K562 (cell line): ENCODE measurements around the gene PLD1. TPM values are rescaled to one million over a fixed set of nuclear protein-coding genes. Genes with fewer than 3 reads are reported as not detected.

Experiments
- ATAC-seq: fragments of 200-7000 bp; cut with Tn5 transposase; 3 replicates; pipeline ENCODE4 v1.9.1; 2020; ENCODE audit warnings: moderate library complexity
- BruUV-seq: library from RNA; stranded (reverse); fragments of 400-500 nt; replicated peaks from 2 replicates; lab custom pipeline; 2021; lab: Mats Ljungman, UMichigan
- CTCF ChIA-PET: fragments of 300-600 bp; formaldehyde crosslinking; extraction: SDS; loops from one replicate; lab custom pipeline; 2021; ENCODE audit warnings: low intra/inter-chr PET ratio; lab: Yijun Ruan, JAX
- POLR2A ChIA-PET: fragments of 300-600, 350-650 bp; sonication (Branson Sonifier 250); formaldehyde crosslinking; extraction: SDS; loops from one replicate; lab custom pipeline; 2021; ENCODE audit warnings: antibody characterized with exemption, inconsistent platforms; lab: Yijun Ruan, JAX
- DNase-seq, 4 experiments: peaks; one replicate each; pipeline versions ENCODE4 v3.0.0 to v3.0.0-alpha.2; 2011 to 2018; ENCODE audit warnings: low spot score in 3 of 4, mixed read lengths in 3 of 4; ENCODE audit errors: extremely low read depth in 1 of 4
- FAIRE-seq: peaks from 2 replicates; lab custom pipeline; 2011; peaks lifted over from hg19 to GRCh38; lab: Jason Lieb, UNC
- H2AFZ ChIP-seq: 2 replicates; pipeline ENCODE4 v1.6.0; 2011; ENCODE audit warnings: low read depth, low read length, control low read depth, inconsistent platforms
- H3K27ac ChIP-seq: fragments of 200-600 bp; 3 replicates; pipeline ENCODE4 v1.8.0; 2011; ENCODE audit warnings: low read depth, mild to moderate bottlenecking, control low read depth, inconsistent platforms, low read length, moderate library complexity, mixed read lengths; ENCODE audit errors: extremely low read depth
- H3K27me3 ChIP-seq, 2 experiments: fragments of 300-600 bp in 1 of 2; 2 replicates in 1 of 2; 3 replicates in 1 of 2; pipeline versions ENCODE4 v1.6.0 to v1.8.0; 2011; ENCODE audit warnings: inconsistent platforms in 2 of 2, low read length in 2 of 2, mild to moderate bottlenecking in 1 of 2, mixed read lengths in 1 of 2, moderate library complexity in 1 of 2; ENCODE audit not compliant: control insufficient read depth in 2 of 2, insufficient read depth in 2 of 2
- H3K36me3 ChIP-seq: fragments of 300-600 bp; 3 replicates; pipeline ENCODE4 v1.8.0; 2011; ENCODE audit warnings: mild to moderate bottlenecking, low read length, inconsistent platforms; ENCODE audit not compliant: control insufficient read depth, insufficient read depth
- H3K4me1 ChIP-seq, 2 experiments: fragments of 200-600 bp in 1 of 2; replicated peaks in 1 of 2; 2 replicates in 1 of 2; 3 replicates in 1 of 2; pipeline versions ENCODE4 v1.5.1 to v1.8.0; 2011; ENCODE audit warnings: inconsistent platforms in 2 of 2, low read length in 2 of 2, mild to moderate bottlenecking in 1 of 2, mixed read lengths in 1 of 2, moderate library complexity in 1 of 2; ENCODE audit not compliant: control insufficient read depth in 2 of 2, insufficient read depth in 2 of 2
- H3K4me2 ChIP-seq: 2 replicates; pipeline ENCODE4 v1.6.1; 2011; ENCODE audit warnings: low read length, control low read depth, inconsistent platforms, mixed read lengths; ENCODE audit not compliant: insufficient read depth
- H3K4me3 ChIP-seq: fragments of 200-600 bp; sonication (generic), shearing (Covaris generic); 2 replicates; pipeline ENCODE4 v1.5.1; 2016; ENCODE audit warnings: control low read depth, inconsistent platforms
- H3K79me2 ChIP-seq: fragments of 200-600 bp; 3 replicates; pipeline ENCODE4 v1.8.0; 2011; ENCODE audit warnings: low read length, inconsistent platforms; ENCODE audit not compliant: control insufficient read depth, insufficient read depth
- H3K9ac ChIP-seq, 2 experiments: 2 replicates each; pipeline versions ENCODE4 v1.6.0 to v1.6.1; 2011; ENCODE audit warnings: low read depth in 2 of 2, low read length in 2 of 2, control low read depth in 1 of 2, inconsistent platforms in 1 of 2, mild to moderate bottlenecking in 1 of 2, mixed read lengths in 1 of 2; ENCODE audit not compliant: insufficient read depth in 1 of 2
- H3K9me1 ChIP-seq: one replicate; pipeline ENCODE4 v1.6.0; 2011; ENCODE audit warnings: inconsistent platforms, mild to moderate bottlenecking, low read length, moderate library complexity; ENCODE audit not compliant: control insufficient read depth, insufficient read depth
- H3K9me3 ChIP-seq: replicated peaks from 2 replicates; pipeline ENCODE4 v1.5.1; 2011; ENCODE audit warnings: low read depth, low read length, inconsistent platforms; ENCODE audit not compliant: control insufficient read depth, insufficient read depth
- H4K20me1 ChIP-seq: replicated peaks from 2 replicates; pipeline ENCODE4 v1.6.1; 2011; ENCODE audit warnings: low read length, inconsistent platforms, mixed read lengths; ENCODE audit not compliant: control insufficient read depth, insufficient read depth
- ASH1L ChIP-seq: fragments of 450-650 bp; IDR thresholded peaks from 2 replicates; pipeline ENCODE4 v1.6.1; 2018; ENCODE audit warnings: borderline replicate concordance, mild to moderate bottlenecking, low read depth; ENCODE audit not compliant: partially characterized antibody
- CREM ChIP-seq: IDR thresholded peaks from 2 replicates; pipeline ENCODE4 v1.6.1; 2014; ENCODE audit warnings: antibody characterized with exemption, low read depth
- PKNOX1 ChIP-seq: fragments of 450-650 bp; IDR thresholded peaks from 2 replicates; pipeline ENCODE4 v1.6.1; 2016
- POU5F1 ChIP-seq: fragments of 150-350 bp; IDR thresholded peaks from 2 replicates; pipeline ENCODE4 v1.6.1; 2014; ENCODE audit warnings: borderline replicate concordance, low read length, low read depth, mild to moderate bottlenecking; ENCODE audit not compliant: partially characterized antibody
- TAF7 ChIP-seq: fragments of 450-650 bp; IDR thresholded peaks from 2 replicates; pipeline ENCODE4 v1.6.1; 2016; ENCODE audit warnings: missing genetic modification characterization, missing compliant biosample characterization
- TRIM28 ChIP-seq: fragments of 450-650 bp; IDR thresholded peaks from 2 replicates; pipeline ENCODE4 v1.6.1; 2017
- ZBTB43 ChIP-seq: sonication (generic); formaldehyde crosslinking; IDR thresholded peaks from 2 replicates; pipeline ENCODE4 v1.8.0; 2023; ENCODE audit warnings: mild to moderate bottlenecking, missing genetic modification reagents
- ZEB2 ChIP-seq: fragments of 450-650 bp; IDR thresholded peaks from 2 replicates; pipeline ENCODE4 v1.6.1; 2016
- ZNF23 ChIP-seq: fragments of 250-450 bp; sonication (Bioruptor Pico); IDR thresholded peaks from 2 replicates; pipeline ENCODE4 v1.4.0; 2020; ENCODE audit warnings: mild to moderate bottlenecking
- ZNF583 ChIP-seq: fragments of 250-450 bp; sonication (Bioruptor Pico); IDR thresholded peaks from 2 replicates; pipeline ENCODE4 v1.4.0; 2020
- ZNF77 ChIP-seq: fragments of 250-450 bp; sonication (Bioruptor Pico); IDR thresholded peaks from 2 replicates; pipeline ENCODE4 v1.5.0; 2020
- WGBS: fragments of 100-300 bp; shearing (Covaris generic); methylation state at CpG from one replicate; pipeline ENCODE4 v1.1.6; 2016; ENCODE audit warnings: low coverage, mixed read lengths; ENCODE audit not compliant: insufficient coverage; ENCODE audit errors: missing lambda C conversion rate; 5-methylcytosine and 5-hydroxymethylcytosine counted together
- in situ Hi-C: fragments of 300-500 bp; cut with MboI; formaldehyde crosslinking; loops from 4 replicates; pipeline ENCODE4 v1.15.0; 2018; ENCODE audit warnings: inconsistent platforms, mixed read lengths
- intact Hi-C: fragments of 100-400 bp; cut with micrococcal nuclease; formaldehyde crosslinking; loops from 2 replicates; pipeline ENCODE4 v1.14.2; 2022
- polyA plus RNA-seq, 8 experiments: library from polyadenylated mRNA; depleted of rRNA in 4 of 8; stranded (reverse) in 5 of 8; unstranded in 3 of 8; fragments of >200 nt; fragmentation: Nextera tagmentation in 2 of 8; fragmentation: Illumina TruSeq in 1 of 8; extraction: Ambion mirVana in 2 of 8; extraction: Trizol in 1 of 8; gene quantifications; 2 replicates each; pipeline versions ENCODE4 v1.2.1 to v1.2.3, GENCODE V29; 2011 to 2014; ENCODE audit warnings: inconsistent platforms in 1 of 8, missing spikeins in 1 of 8
- total RNA-seq, 7 experiments: library from RNA; depleted of rRNA in 6 of 7; stranded (reverse); fragments of >200 nt in 6 of 7; fragmentation: Illumina TruSeq in 2 of 7; extraction: Trizol in 2 of 7; gene quantifications; 2 replicates each; pipeline versions ENCODE4 v1.2.1 to v1.2.3, GENCODE V29; 2011 to 2021; ENCODE audit warnings: low replicate concordance in 1 of 7
- TF ChIP-seq, protein P1 (sequence below): fragments of 200-800 bp; sonication (Bioruptor generic); IDR thresholded peaks from 2 replicates; pipeline ENCODE4 v1.6.1; 2017; ENCODE audit warnings: missing genetic modification characterization, missing compliant biosample characterization
- TF ChIP-seq, protein P2 (sequence below): fragments of 450-650 bp; formaldehyde crosslinking; IDR thresholded peaks from 2 replicates; pipeline ENCODE4 v1.4.0; 2022; ENCODE audit warnings: missing genetic modification characterization

PLD1 gene
- total and polyA plus RNA-seq, 9 of the 15 experiments (the other 6 are each of a cell fraction or from before 2014, with no cell fraction given): 8.4 to 26.1 (median 18.6) TPM

GRCh38 chr3:171840811-171841619 lies 30.7 kb upstream of the PLD1 start:
- peaks cover 0 to 2% of the 10 kb centered on the region in 2 experiments; a peak in 2 of 5 replicates for H3K4me1 ChIP-seq
- H3K9me3 ChIP-seq: no peaks in the 10 kb centered on the region
- 10% methylated on average over 6 of the region's 6 CpGs for WGBS
- H3K4me3 ChIP-seq: no peak overlapping the region
- DNase-seq: no peak
- no peak for FAIRE-seq
- TF ChIP-seq ZNF77 (CRISPR knock-in tag): no peak
- TF ChIP-seq ZEB2: no peak
- TF ChIP-seq PKNOX1: no peak
- TF ChIP-seq, protein P1, sequence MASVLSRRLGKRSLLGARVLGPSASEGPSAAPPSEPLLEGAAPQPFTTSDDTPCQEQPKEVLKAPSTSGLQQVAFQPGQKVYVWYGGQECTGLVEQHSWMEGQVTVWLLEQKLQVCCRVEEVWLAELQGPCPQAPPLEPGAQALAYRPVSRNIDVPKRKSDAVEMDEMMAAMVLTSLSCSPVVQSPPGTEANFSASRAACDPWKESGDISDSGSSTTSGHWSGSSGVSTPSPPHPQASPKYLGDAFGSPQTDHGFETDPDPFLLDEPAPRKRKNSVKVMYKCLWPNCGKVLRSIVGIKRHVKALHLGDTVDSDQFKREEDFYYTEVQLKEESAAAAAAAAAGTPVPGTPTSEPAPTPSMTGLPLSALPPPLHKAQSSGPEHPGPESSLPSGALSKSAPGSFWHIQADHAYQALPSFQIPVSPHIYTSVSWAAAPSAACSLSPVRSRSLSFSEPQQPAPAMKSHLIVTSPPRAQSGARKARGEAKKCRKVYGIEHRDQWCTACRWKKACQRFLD: no peak
- no peak for TF ChIP-seq TRIM28
- no peak for TF ChIP-seq TAF7 (tag)
- TF ChIP-seq, protein P2, sequence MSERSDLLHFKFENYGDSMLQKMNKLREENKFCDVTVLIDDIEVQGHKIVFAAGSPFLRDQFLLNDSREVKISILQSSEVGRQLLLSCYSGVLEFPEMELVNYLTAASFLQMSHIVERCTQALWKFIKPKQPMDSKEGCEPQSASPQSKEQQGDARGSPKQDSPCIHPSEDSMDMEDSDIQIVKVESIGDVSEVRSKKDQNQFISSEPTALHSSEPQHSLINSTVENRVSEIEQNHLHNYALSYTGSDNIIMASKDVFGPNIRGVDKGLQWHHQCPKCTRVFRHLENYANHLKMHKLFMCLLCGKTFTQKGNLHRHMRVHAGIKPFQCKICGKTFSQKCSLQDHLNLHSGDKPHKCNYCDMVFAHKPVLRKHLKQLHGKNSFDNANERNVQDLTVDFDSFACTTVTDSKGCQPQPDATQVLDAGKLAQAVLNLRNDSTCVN (CRISPR knock-in tag): no peak
- TF ChIP-seq POU5F1: no peak
- no peak for TF ChIP-seq ASH1L
- no peak for TF ChIP-seq CREM
- TF ChIP-seq ZNF583 (CRISPR knock-in tag): no peak
- no peak for TF ChIP-seq ZBTB43 (CRISPR knock-in tag)
- TF ChIP-seq ZNF23 (CRISPR knock-in tag): no peak
- in situ Hi-C loops: no loop called here
- intact Hi-C loops: no loop called here
- H3K4me2 ChIP-seq: no peak overlapping the region
- no peak for ATAC-seq
- peak overlapping the region in 1 of 2 experiments; percentile 22; a peak in 1 of 4 replicates for H3K9ac ChIP-seq
- ChIA-PET CTCF (no interaction called here), POLR2A (interaction anchor here (0.6 to 1.3 kb wide), 3 partner anchors 227 to 415 kb away, joined by 3 read pairs; no protein-coding TSS in a partner anchor)
- BruUV-seq: no TSS peak
- no peaks in the 10 kb centered on the region for H3K9me1 ChIP-seq
- no peaks in the 10 kb centered on the region for H3K36me3 ChIP-seq
- no peaks in the 10 kb centered on the region for H3K27me3 ChIP-seq
- H3K27ac ChIP-seq: no peak overlapping the region
- no peaks in the 10 kb centered on the region for H3K79me2 ChIP-seq
- no peak overlapping the region for H2AFZ ChIP-seq
- no peaks in the 10 kb centered on the region for H4K20me1 ChIP-seq
